Measurements from ENCODE around the gene CCDC50. TPM values are rescaled to one million over a fixed set of nuclear protein-coding genes. Genes with fewer than 3 reads are reported as not detected.

CCDC50 gene
- total RNA-seq, 1 donor from 2014 or later: 89.9 TPM

DNA sequence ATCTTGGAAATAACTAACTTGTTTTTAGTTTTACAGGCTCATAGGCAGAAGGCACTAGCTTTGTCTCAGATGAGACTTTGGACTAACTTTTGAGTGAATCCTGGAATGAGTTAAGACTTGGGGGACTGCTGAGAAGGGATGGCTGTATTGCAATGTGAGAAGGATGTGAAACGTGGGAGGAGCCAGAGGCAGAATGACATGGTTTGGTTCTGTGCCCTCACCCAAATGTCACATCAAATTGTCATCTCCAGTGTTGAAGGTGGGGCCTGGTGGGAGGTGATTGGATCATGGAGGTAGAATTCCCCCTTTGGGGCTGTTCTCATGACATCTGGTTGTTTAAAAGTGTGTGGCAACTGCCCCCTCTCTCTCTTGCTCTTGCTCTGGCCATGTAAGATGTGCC, 28.8 kb upstream of the CCDC50 start:
- H3K27me3 Mint-ChIP-seq (ENCODE audit: low read depth, unreplicated experiment): peaks cover 6% of the 10 kb centered on the region
- H3K4me1 Mint-ChIP-seq (ENCODE audit: low read depth, unreplicated experiment): peaks cover 7% of the 10 kb centered on the region
- Histone ChIP-seq H3K27ac (ENCODE audit: low read depth, low read length) (no peak overlapping the region), H3K79me2 (ENCODE audit: insufficient read depth, low read length) (no peaks in the 10 kb centered on the region), H2AFZ (ENCODE audit: low read depth, low read length) (no peak overlapping the region), H3K9ac (ENCODE audit: low read length) (no peak overlapping the region), H3K4me2 (ENCODE audit: low read length) (no peak overlapping the region), H3K4me1 (ENCODE audit: insufficient read depth, low read length) (no peaks in the 10 kb centered on the region), H4K20me1 (ENCODE audit: insufficient read depth, low read length) (no peaks in the 10 kb centered on the region), H3K9me3 (ENCODE audit: insufficient read depth, low read depth, low read length) (no peaks in the 10 kb centered on the region), H3K36me3 (ENCODE audit: insufficient read depth, low read length) (no peaks in the 10 kb centered on the region), H3K27me3 (ENCODE audit: insufficient read depth, low read length) (no peaks in the 10 kb centered on the region), H3K4me3 (ENCODE audit: insufficient read depth, low read depth, low read length) (no peak overlapping the region)
- H3K9me3 Mint-ChIP-seq (ENCODE audit: unreplicated experiment): no peaks in the 10 kb centered on the region
- no peak for DNase-seq (ENCODE audit: low read depth)
- FAIRE-seq: no peak
- no peak overlapping the region for H3K27ac Mint-ChIP-seq (ENCODE audit: unreplicated experiment)
- H3K4me3 Mint-ChIP-seq (ENCODE audit: unreplicated experiment): no peak overlapping the region
- H3K36me3 Mint-ChIP-seq (ENCODE audit: low read depth, unreplicated experiment): no peaks in the 10 kb centered on the region
- TF ChIP-seq EZH2 (IDR thresholded peaks at IDR 0.05; ENCODE audit: insufficient read depth, low read length): no peak
- TF ChIP-seq, protein P1, sequence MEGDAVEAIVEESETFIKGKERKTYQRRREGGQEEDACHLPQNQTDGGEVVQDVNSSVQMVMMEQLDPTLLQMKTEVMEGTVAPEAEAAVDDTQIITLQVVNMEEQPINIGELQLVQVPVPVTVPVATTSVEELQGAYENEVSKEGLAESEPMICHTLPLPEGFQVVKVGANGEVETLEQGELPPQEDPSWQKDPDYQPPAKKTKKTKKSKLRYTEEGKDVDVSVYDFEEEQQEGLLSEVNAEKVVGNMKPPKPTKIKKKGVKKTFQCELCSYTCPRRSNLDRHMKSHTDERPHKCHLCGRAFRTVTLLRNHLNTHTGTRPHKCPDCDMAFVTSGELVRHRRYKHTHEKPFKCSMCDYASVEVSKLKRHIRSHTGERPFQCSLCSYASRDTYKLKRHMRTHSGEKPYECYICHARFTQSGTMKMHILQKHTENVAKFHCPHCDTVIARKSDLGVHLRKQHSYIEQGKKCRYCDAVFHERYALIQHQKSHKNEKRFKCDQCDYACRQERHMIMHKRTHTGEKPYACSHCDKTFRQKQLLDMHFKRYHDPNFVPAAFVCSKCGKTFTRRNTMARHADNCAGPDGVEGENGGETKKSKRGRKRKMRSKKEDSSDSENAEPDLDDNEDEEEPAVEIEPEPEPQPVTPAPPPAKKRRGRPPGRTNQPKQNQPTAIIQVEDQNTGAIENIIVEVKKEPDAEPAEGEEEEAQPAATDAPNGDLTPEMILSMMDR (IDR thresholded peaks at IDR 0.05; ENCODE audit: insufficient read depth, low read depth, low read length): no peak

DNA sequence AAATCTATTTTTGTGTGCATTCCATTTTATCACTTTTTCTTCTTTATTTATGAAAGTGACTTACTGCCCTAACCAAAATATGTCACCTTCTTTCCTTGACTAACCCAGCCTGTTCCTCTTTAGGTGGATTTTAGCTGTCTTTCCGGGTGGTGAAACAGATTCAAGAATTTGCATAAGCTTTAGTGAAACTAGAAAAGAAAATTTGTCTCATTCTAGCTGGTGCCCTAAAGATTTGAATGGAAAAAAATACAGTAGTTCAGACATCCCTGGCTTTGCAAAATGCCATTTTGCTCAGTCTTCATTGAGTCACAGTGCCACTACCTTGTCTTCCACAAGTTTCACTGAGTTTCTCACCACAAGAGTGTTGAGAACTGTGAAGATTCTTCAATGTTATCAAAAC, 28.2 kb upstream of the CCDC50 start:
- H3K4me2 ChIP-seq (ENCODE audit: low read length): no peak overlapping the region
- no peak overlapping the region for H2AFZ ChIP-seq (ENCODE audit: low read depth, low read length)
- H3K79me2 ChIP-seq (ENCODE audit: insufficient read depth, low read length): no peaks in the 10 kb centered on the region
- Mint-ChIP-seq H3K27me3 (ENCODE audit: low read depth, unreplicated experiment) (peaks cover 7% of the 10 kb centered on the region), H3K9me3 (ENCODE audit: unreplicated experiment) (peaks cover under 1% of the 10 kb centered on the region), H3K27ac (ENCODE audit: unreplicated experiment) (no peak overlapping the region), H3K36me3 (ENCODE audit: low read depth, unreplicated experiment) (no peaks in the 10 kb centered on the region), H3K4me1 (ENCODE audit: low read depth, unreplicated experiment) (peaks cover 7% of the 10 kb centered on the region), H3K4me3 (ENCODE audit: unreplicated experiment) (no peak overlapping the region)
- FAIRE-seq (no peak), DNase-seq (ENCODE audit: low read depth) (no peak)
- H3K9ac ChIP-seq (ENCODE audit: low read length): no peak overlapping the region
- TF ChIP-seq EZH2 (IDR thresholded peaks at IDR 0.05; ENCODE audit: insufficient read depth, low read length): no peak
- TF ChIP-seq, protein P1 (IDR thresholded peaks at IDR 0.05; ENCODE audit: insufficient read depth, low read depth, low read length): no peak
- no peaks in the 10 kb centered on the region for H3K27me3 ChIP-seq (ENCODE audit: insufficient read depth, low read length)
- H3K4me1 ChIP-seq (ENCODE audit: insufficient read depth, low read length): no peaks in the 10 kb centered on the region
- no peaks in the 10 kb centered on the region for H3K36me3 ChIP-seq (ENCODE audit: insufficient read depth, low read length)
- H3K27ac ChIP-seq (ENCODE audit: low read depth, low read length): no peak overlapping the region
- no peaks in the 10 kb centered on the region for H3K9me3 ChIP-seq (ENCODE audit: insufficient read depth, low read depth, low read length)
- no peak overlapping the region for H3K4me3 ChIP-seq (ENCODE audit: insufficient read depth, low read depth, low read length)
- H4K20me1 ChIP-seq (ENCODE audit: insufficient read depth, low read length): no peaks in the 10 kb centered on the region

DNA sequence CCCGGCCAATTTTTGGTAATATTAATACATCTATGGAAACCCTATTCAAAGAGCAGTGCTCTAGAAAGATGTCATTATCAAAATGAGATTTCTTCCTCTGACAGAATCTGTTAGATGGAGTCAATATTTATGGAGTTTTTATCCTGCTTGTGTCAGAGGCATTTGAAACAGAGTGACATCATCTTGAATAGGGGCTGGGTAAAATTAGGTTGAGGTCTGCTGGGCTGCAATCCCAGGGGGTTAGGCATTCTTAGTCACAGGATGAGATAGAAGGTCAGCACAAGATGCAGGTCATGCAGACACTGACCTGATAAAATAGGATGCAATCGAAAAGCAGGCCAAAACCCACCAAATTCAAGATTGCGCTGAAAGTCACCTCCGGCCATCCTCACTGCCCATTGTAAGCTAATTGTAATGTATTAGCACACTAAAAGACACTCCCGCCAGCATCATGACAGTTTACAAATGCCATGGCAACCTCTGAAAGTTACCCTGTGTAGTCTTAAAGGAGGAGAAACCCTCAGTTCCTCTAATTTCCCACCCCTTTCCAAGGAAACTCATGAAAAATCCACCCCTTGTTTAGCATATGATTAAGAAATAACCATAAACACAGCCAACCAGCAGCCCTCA, 27.3 kb upstream of the CCDC50 start:
- Histone ChIP-seq H3K9ac (ENCODE audit: low read length) (no peak overlapping the region), H3K27me3 (ENCODE audit: insufficient read depth, low read length) (no peaks in the 10 kb centered on the region), H3K27ac (ENCODE audit: low read depth, low read length) (no peak overlapping the region), H3K4me3 (ENCODE audit: insufficient read depth, low read depth, low read length) (no peak overlapping the region), H3K79me2 (ENCODE audit: insufficient read depth, low read length) (no peaks in the 10 kb centered on the region), H2AFZ (ENCODE audit: low read depth, low read length) (no peak overlapping the region), H3K4me2 (ENCODE audit: low read length) (no peak overlapping the region), H3K4me1 (ENCODE audit: insufficient read depth, low read length) (no peaks in the 10 kb centered on the region), H3K9me3 (ENCODE audit: insufficient read depth, low read depth, low read length) (no peaks in the 10 kb centered on the region), H3K36me3 (ENCODE audit: insufficient read depth, low read length) (no peaks in the 10 kb centered on the region), H4K20me1 (ENCODE audit: insufficient read depth, low read length) (no peaks in the 10 kb centered on the region)
- no peak for TF ChIP-seq EZH2 (IDR thresholded peaks at IDR 0.05; ENCODE audit: insufficient read depth, low read length)
- TF ChIP-seq, protein P1 (IDR thresholded peaks at IDR 0.05; ENCODE audit: insufficient read depth, low read depth, low read length): no peak
- Mint-ChIP-seq H3K9me3 (ENCODE audit: unreplicated experiment) (peaks cover 2% of the 10 kb centered on the region), H3K4me3 (ENCODE audit: unreplicated experiment) (no peak overlapping the region), H3K4me1 (ENCODE audit: low read depth, unreplicated experiment) (peaks cover 7% of the 10 kb centered on the region), H3K36me3 (ENCODE audit: low read depth, unreplicated experiment) (no peaks in the 10 kb centered on the region), H3K27ac (ENCODE audit: unreplicated experiment) (no peak overlapping the region), H3K27me3 (ENCODE audit: low read depth, unreplicated experiment) (peaks cover 7% of the 10 kb centered on the region)
- FAIRE-seq (no peak), DNase-seq (ENCODE audit: low read depth) (no peak)
